ACC112 (cell line): Measurements from ENCODE around the gene CELA2A.
"Not testable (repeated sequence)": the region's sequence is repeated elsewhere in the genome, so short reads cannot be mapped to it uniquely, and the experiment has no call there.

ENCODE experiments used
- H2AFZ ChIP-seq: fragments of 200-600 bp; sonication (generic); one replicate; pipeline ENCODE4 v1.6.0; 2017; ENCODE audit warnings: antibody characterized with exemption, low read length; ENCODE audit not compliant: unreplicated experiment
- H3K27ac ChIP-seq: fragments of 200-600 bp; sonication (generic); 2 replicates; pipeline ENCODE4 v1.5.1; 2014; ENCODE audit warnings: low read depth, mild to moderate bottlenecking, antibody characterized with exemption, low read length, moderate library complexity
- H3K27me3 ChIP-seq: fragments of 200-600 bp; sonication (generic); 2 replicates; pipeline ENCODE4 v1.6.1; 2014; ENCODE audit warnings: mild to moderate bottlenecking, antibody characterized with exemption, low read length, moderate library complexity, mixed read lengths; ENCODE audit not compliant: insufficient read depth
- H3K36me3 ChIP-seq: fragments of 200-600 bp; sonication (generic); 2 replicates; pipeline ENCODE4 v1.6.1; 2016; ENCODE audit warnings: mild to moderate bottlenecking, antibody characterized with exemption, low read length, moderate library complexity, mixed read lengths; ENCODE audit not compliant: insufficient read depth
- H3K4me1 ChIP-seq: fragments of 200-600 bp; sonication (generic); one replicate; pipeline ENCODE4 v1.6.1; 2016; ENCODE audit warnings: low read length, mixed read lengths; ENCODE audit not compliant: insufficient read depth, unreplicated experiment, control insufficient read depth
- H3K4me3 ChIP-seq: fragments of 200-600 bp; sonication (generic); 2 replicates; pipeline ENCODE4 v1.5.1; 2014; ENCODE audit warnings: mild to moderate bottlenecking, low read depth, low read length
- H3K79me2 ChIP-seq: fragments of 200-600 bp; sonication (generic); one replicate; pipeline ENCODE4 v1.6.0; 2016; ENCODE audit warnings: low read length; ENCODE audit not compliant: control insufficient read depth, unreplicated experiment, insufficient read depth

The CELA2A gene

GRCh38 chr1:15433471-15433870 is 23.1 kb upstream of the CELA2A start:
- H2AFZ ChIP-seq, result no peak overlapping the region

DNA sequence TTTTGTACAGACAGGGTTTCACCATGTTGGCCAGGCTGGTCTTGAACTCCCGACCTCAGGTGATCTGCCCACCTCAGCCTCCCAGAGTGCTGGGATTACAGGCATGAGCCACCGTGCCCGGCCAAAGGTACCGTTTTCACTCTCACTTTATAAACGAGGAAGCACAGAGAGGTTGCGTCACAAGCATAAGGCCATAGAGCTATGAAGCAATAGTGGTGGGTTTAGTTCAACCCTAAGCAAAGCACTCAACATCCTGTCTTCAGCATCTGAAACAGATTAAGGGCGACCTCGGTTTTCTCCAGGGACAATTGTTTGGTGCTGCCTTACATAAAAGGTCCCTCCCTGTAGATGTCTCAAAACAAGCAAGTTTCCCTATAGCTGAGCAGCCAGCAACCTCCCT is 21.8 kb upstream of the CELA2A start:
- not testable (repeated sequence) for H3K79me2 ChIP-seq, H3K27me3 ChIP-seq, H3K4me3 ChIP-seq, H2AFZ ChIP-seq, H3K27ac ChIP-seq, H3K36me3 ChIP-seq
- peaks cover 20% of the 10 kb centered on the region for H3K4me1 ChIP-seq

More at GRCh38 chr1:15433471-15433870, 23.1 kb upstream of the CELA2A start:
- no peaks in the 10 kb centered on the region for H3K27me3 ChIP-seq
- H3K27ac ChIP-seq, result peak overlapping the region; percentile 46
- no peak overlapping the region for H3K4me3 ChIP-seq
- no peaks in the 10 kb centered on the region for H3K79me2 ChIP-seq
- H3K36me3 ChIP-seq, result no peaks in the 10 kb centered on the region; the same call in none of the 2 replicates
- peaks cover 24% of the 10 kb centered on the region for H3K4me1 ChIP-seq

- Histone ChIP-seq H3K36me3 (no peaks in the 10 kb centered on the region; the same call in 1 of the 2 replicates), H3K79me2 (no peaks in the 10 kb centered on the region), H3K4me1 (peaks cover 14% of the 10 kb centered on the region), H3K27ac (no peak overlapping the region), H3K4me3 (no peak overlapping the region), H2AFZ (no peak overlapping the region), H3K27me3 (no peaks in the 10 kb centered on the region)
Observed at GRCh38 chr1:15435239-15436077, 21.1 kb upstream of the CELA2A start.

GRCh38 chr1:15436881-15437442 is 19.6 kb upstream of the CELA2A start:
- Histone ChIP-seq H3K27ac (no peak overlapping the region), H3K27me3 (no peaks in the 10 kb centered on the region), H3K4me1 (peaks cover 14% of the 10 kb centered on the region), H3K36me3 (no peaks in the 10 kb centered on the region), H2AFZ (no peak overlapping the region), H3K79me2 (no peaks in the 10 kb centered on the region), H3K4me3 (no peak overlapping the region)

DNA sequence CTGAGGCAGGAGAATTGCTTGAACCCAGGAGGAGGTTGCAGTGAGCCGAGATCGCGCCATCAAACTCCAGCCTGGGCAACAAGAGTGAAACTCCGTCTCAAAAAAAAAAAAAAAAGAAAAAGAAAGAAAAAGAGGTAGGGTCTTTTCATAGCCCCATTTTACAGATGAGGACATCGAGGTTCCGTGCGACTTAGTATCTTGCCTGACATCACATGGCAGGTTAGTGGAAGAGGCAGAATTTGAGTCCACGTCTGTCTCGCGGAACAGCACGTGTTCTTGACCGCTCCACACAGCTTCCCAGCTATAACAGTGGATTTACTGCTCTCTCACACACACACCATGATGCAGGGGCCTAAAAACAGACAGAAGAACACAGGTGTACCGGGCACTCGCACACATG is 17.2 kb upstream of the CELA2A start:
- no peak overlapping the region for H3K27ac ChIP-seq
- H3K79me2 ChIP-seq, result no peaks in the 10 kb centered on the region
- no peaks in the 10 kb centered on the region for H3K36me3 ChIP-seq
- peaks cover 4% of the 10 kb centered on the region for H3K4me1 ChIP-seq
- no peaks in the 10 kb centered on the region for H3K27me3 ChIP-seq
- H2AFZ ChIP-seq, result no peak overlapping the region
- H3K4me3 ChIP-seq, result no peak overlapping the region

DNA sequence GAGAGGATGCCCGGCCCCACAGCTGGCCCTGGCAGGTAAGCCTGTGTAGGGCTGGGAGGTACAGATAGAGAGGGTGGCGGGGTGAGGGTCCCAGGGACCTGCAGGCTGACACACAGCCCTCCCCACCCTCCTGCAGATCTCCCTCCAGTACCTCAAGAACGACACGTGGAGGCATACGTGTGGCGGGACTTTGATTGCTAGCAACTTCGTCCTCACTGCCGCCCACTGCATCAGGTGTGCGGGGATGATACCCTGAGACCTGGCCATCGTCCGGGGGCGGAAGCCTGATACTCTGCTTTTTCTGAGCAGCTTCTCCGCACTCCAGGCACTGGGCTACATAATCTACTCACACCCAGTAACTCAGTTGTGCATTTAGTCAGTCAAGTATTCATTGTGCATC is 16.2 kb upstream of the CELA2A start:
- Histone ChIP-seq H3K4me3 (no peak overlapping the region), H3K79me2 (no peaks in the 10 kb centered on the region), H3K27ac (no peak overlapping the region), H2AFZ (no peak overlapping the region), H3K4me1 (no peaks in the 10 kb centered on the region), H3K36me3 (no peaks in the 10 kb centered on the region), H3K27me3 (no peaks in the 10 kb centered on the region)

- H3K27me3 ChIP-seq, result no peaks in the 10 kb centered on the region
Observed at GRCh38 chr1:15441247-15441646, 15.3 kb upstream of the CELA2A start.

DNA sequence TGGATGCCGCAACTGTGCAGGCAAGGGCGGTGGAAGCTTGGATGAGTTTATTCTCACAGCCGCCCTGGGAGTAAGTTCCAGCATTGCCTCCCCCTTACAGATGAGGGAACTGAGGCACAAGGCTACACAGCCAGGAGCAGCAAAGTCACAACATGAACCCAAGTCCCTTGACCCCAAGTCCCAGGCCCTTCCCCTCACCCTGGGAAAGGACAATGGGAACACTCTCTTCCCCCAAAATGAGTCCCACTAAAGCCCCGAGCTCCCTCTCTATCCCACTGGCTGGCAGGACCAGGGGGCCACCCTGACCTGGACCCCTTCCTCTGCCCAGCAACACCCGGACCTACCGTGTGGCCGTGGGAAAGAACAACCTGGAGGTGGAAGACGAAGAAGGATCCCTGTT is 14.4 kb upstream of the CELA2A start:
- no peaks in the 10 kb centered on the region for H3K4me1 ChIP-seq
- no peak overlapping the region for H3K4me3 ChIP-seq
- peaks cover 2% of the 10 kb centered on the region; the same call in 1 of the 2 replicates for H3K27me3 ChIP-seq
- no peaks in the 10 kb centered on the region for H3K36me3 ChIP-seq
- no peaks in the 10 kb centered on the region for H3K79me2 ChIP-seq
- H2AFZ ChIP-seq, result no peak overlapping the region
- H3K27ac ChIP-seq, result no peak overlapping the region

More at GRCh38 chr1:15441247-15441646, 15.3 kb upstream of the CELA2A start:
- H3K4me3 ChIP-seq, result no peak overlapping the region
- no peaks in the 10 kb centered on the region for H3K36me3 ChIP-seq
- no peaks in the 10 kb centered on the region for H3K4me1 ChIP-seq
- no peak overlapping the region for H3K27ac ChIP-seq
- no peak overlapping the region for H2AFZ ChIP-seq
- H3K79me2 ChIP-seq, result no peaks in the 10 kb centered on the region

DNA sequence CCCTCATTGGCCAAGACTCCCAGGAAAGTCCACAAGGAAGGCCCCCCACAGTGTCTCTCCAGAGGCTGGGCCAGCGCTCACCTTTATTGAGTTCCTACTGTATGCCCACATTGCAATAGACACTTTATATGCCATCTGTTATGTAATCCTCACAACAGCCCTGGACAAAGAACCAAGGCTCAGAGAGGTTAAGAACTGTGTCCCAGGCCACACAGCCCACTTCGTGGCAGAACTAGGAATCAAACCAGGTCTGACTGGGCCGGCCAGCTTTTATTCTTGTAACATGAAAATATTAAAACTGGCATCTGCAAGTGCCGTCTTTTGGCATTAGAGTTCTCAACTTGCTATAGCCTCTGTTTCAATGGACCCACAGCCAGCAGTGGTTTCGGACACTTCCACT is 13.8 kb upstream of the CELA2A start:
- Histone ChIP-seq H3K36me3 (no peaks in the 10 kb centered on the region), H3K4me3 (no peak overlapping the region), H3K27me3 (peaks cover 5% of the 10 kb centered on the region; the same call in 1 of the 2 replicates), H2AFZ (no peak overlapping the region), H3K27ac (no peak overlapping the region), H3K4me1 (no peaks in the 10 kb centered on the region), H3K79me2 (no peaks in the 10 kb centered on the region)

DNA sequence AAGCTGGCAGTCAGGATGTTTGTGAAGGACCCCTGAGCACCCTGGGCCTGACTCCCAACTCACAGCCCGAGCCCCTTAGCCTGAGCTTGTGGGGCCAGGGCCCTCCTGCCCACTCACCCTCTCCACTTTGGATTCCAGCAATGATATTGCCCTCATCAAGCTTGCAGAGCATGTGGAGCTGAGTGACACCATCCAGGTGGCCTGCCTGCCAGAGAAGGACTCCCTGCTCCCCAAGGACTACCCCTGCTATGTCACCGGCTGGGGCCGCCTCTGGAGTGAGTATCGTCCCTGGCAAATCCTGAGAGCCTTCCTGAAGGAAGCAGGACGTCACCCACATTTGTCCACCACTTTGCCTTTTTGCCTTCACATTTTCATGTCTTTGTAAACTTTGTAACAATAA is 13.3 kb upstream of the CELA2A start:
- H3K27me3 ChIP-seq, result peaks cover 5% of the 10 kb centered on the region; the same call in 1 of the 2 replicates

More for the DNA sequence above, 13.3 kb upstream of the CELA2A start:
- Histone ChIP-seq H3K4me3 (no peak overlapping the region), H3K4me1 (no peaks in the 10 kb centered on the region), H2AFZ (no peak overlapping the region), H3K27ac (no peak overlapping the region), H3K79me2 (no peaks in the 10 kb centered on the region), H3K36me3 (no peaks in the 10 kb centered on the region)
